Transverse colon (tissue), 4 donors: ENCODE results near the gene ZRANB3.

Source experiments
- CTCF ChIP-seq, 5 experiments: fragments of 200-600 bp in 3 of 5; fragments of 450-650 bp in 2 of 5; sonication (generic) in 3 of 5; IDR thresholded peaks; 1 replicate in 2 of 5; 2 replicates in 3 of 5; pipeline ENCODE4 v1.5.1; 2016 to 2017; ENCODE audit warnings: antibody characterized with exemption in 5 of 5, inconsistent platforms in 3 of 5, mild to moderate bottlenecking in 2 of 5, moderate library complexity in 1 of 5
- EP300 ChIP-seq: sonication (generic); formaldehyde crosslinking; IDR thresholded peaks from one replicate; pipeline ENCODE4 v1.6.1; 2017; ENCODE audit warnings: antibody characterized with exemption, low read depth
- POLR2A ChIP-seq: fragments of 450-650 bp; IDR thresholded peaks from one replicate; pipeline ENCODE4 v1.6.1; 2016; ENCODE audit warnings: antibody characterized with exemption, mild to moderate bottlenecking, moderate library complexity
- POLR2AphosphoS5 ChIP-seq, 3 donors: sonication (generic); formaldehyde crosslinking; IDR thresholded peaks; one replicate each; pipeline ENCODE4 v1.6.1; 2016; ENCODE audit warnings: antibody characterized with exemption in 3 of 3

- no peak for TF ChIP-seq CTCF (IDR thresholded peaks at IDR 0.05)
- no peak for TF ChIP-seq POLR2A
- no peak for TF ChIP-seq EP300
- no peak for TF ChIP-seq POLR2AphosphoS5 (IDR thresholded peaks at IDR 0.05)
Observed at GRCh38 chr2:135258193-135258592, 272.8 kb downstream of the ZRANB3 start.
